H9 (cell line): ENCODE data around the gene ZNF831. TPM values are rescaled to one million over a fixed set of nuclear protein-coding genes. Genes with fewer than 3 reads are reported as not detected.

ENCODE experiments used
- DNase-seq: peaks from one replicate; pipeline ENCODE4 v3.0.0-alpha.2; 2017
- H2AFZ ChIP-seq: one replicate; pipeline ENCODE4 v1.6.1; 2013; ENCODE audit warnings: mild to moderate bottlenecking, low read length, control low read depth, moderate library complexity
- H2AK5ac ChIP-seq: 2 replicates; pipeline ENCODE4 v1.6.1; 2013; ENCODE audit warnings: low read length, control low read depth, mixed read lengths; ENCODE audit not compliant: insufficient read length
- H2BK120ac ChIP-seq: one replicate; pipeline ENCODE4 v1.6.1; 2013; ENCODE audit warnings: low read depth, mild to moderate bottlenecking, low read length, control low read depth, inconsistent platforms; ENCODE audit not compliant: poor library complexity, severe bottlenecking
- H2BK12ac ChIP-seq: 2 replicates; pipeline ENCODE4 v1.6.1; 2013; ENCODE audit warnings: low read length, control low read depth, mixed read lengths, low read depth; ENCODE audit not compliant: insufficient read length
- H2BK15ac ChIP-seq: 2 replicates; pipeline ENCODE4 v1.6.1; 2013; ENCODE audit warnings: low read depth, low read length, control low read depth
- H2BK20ac ChIP-seq: one replicate; pipeline ENCODE4 v1.6.1; 2013; ENCODE audit warnings: low read depth, mild to moderate bottlenecking, low read length, control low read depth, inconsistent platforms; ENCODE audit not compliant: poor library complexity, severe bottlenecking
- H2BK5ac ChIP-seq: 2 replicates; pipeline ENCODE4 v1.6.1; 2013; ENCODE audit warnings: low read length, control low read depth, mixed read lengths; ENCODE audit not compliant: insufficient read length
- H3K14ac ChIP-seq: 2 replicates; pipeline ENCODE4 v1.6.1; 2013; ENCODE audit warnings: low read length, control low read depth; ENCODE audit not compliant: insufficient read depth
- H3K18ac ChIP-seq: 2 replicates; pipeline ENCODE4 v1.6.1; 2013; ENCODE audit warnings: low read depth, mild to moderate bottlenecking, mixed read lengths, low read length, control low read depth; ENCODE audit not compliant: insufficient read length
- H3K23ac ChIP-seq: 2 replicates; pipeline ENCODE4 v1.6.1; 2013; ENCODE audit warnings: low read length, control low read depth, mixed read lengths, low read depth; ENCODE audit not compliant: insufficient read length
- H3K23me2 ChIP-seq: 2 replicates; pipeline ENCODE4 v1.6.1; 2013; ENCODE audit warnings: low read depth, mild to moderate bottlenecking, mixed read lengths, low read length, control low read depth; ENCODE audit not compliant: insufficient read length, poor library complexity, severe bottlenecking
- H3K27ac ChIP-seq: 2 replicates; pipeline ENCODE4 v1.5.1; 2013; ENCODE audit warnings: low read length, control low read depth, mixed read lengths, low read depth; ENCODE audit not compliant: insufficient read length
- H3K27me3 ChIP-seq: 2 replicates; pipeline ENCODE4 v1.6.1; 2013; ENCODE audit warnings: low read length, control low read depth, inconsistent platforms; ENCODE audit not compliant: insufficient read depth
- H3K4ac ChIP-seq: 2 replicates; pipeline ENCODE4 v1.6.1; 2013; ENCODE audit warnings: low read depth, mild to moderate bottlenecking, control low read depth, inconsistent platforms, low read length, moderate library complexity
- H3K4me1 ChIP-seq: 2 replicates; pipeline ENCODE4 v1.6.1; 2013; ENCODE audit warnings: low read length, control low read depth, inconsistent platforms; ENCODE audit not compliant: insufficient read depth
- H3K4me2 ChIP-seq: 2 replicates; pipeline ENCODE4 v1.6.1; 2013; ENCODE audit warnings: low read length, control low read depth, mixed read lengths; ENCODE audit not compliant: insufficient read length, insufficient read depth
- H3K56ac ChIP-seq: 2 replicates; pipeline ENCODE4 v1.6.1; 2013; ENCODE audit warnings: low read depth, mild to moderate bottlenecking, mixed read lengths, low read length, control low read depth; ENCODE audit not compliant: insufficient read length
- H3K79me1 ChIP-seq: 2 replicates; pipeline ENCODE4 v1.6.1; 2013; ENCODE audit warnings: low read depth, mild to moderate bottlenecking, moderate library complexity, low read length, control low read depth, inconsistent platforms; ENCODE audit not compliant: insufficient read depth, poor library complexity, severe bottlenecking
- H3K79me2 ChIP-seq: 2 replicates; pipeline ENCODE4 v1.6.1; 2013; ENCODE audit warnings: low read length, control low read depth, inconsistent platforms; ENCODE audit not compliant: insufficient read depth
- H3K9ac ChIP-seq: 2 replicates; pipeline ENCODE4 v1.6.1; 2013; ENCODE audit warnings: low read length, control low read depth, mixed read lengths; ENCODE audit not compliant: insufficient read length; ENCODE audit errors: extremely low read depth
- H3K9me3 ChIP-seq: one replicate; pipeline ENCODE4 v1.6.1; 2013; ENCODE audit warnings: low read depth, low read length, inconsistent platforms; ENCODE audit not compliant: control insufficient read depth
- H3T11ph ChIP-seq: one replicate; pipeline ENCODE4 v1.6.1; 2013; ENCODE audit warnings: mild to moderate bottlenecking, low read length, control low read depth, inconsistent platforms
- H4K20me1 ChIP-seq: one replicate; pipeline ENCODE4 v1.6.1; 2013; ENCODE audit not compliant: control insufficient read depth, insufficient read length, insufficient read depth
- H4K5ac ChIP-seq: 2 replicates; pipeline ENCODE4 v1.6.1; 2013; ENCODE audit warnings: low read depth, mild to moderate bottlenecking, mixed read lengths, low read length, control low read depth; ENCODE audit not compliant: insufficient read length
- H4K8ac ChIP-seq: replicated peaks from 2 replicates; pipeline ENCODE4 v1.6.1; 2013; ENCODE audit warnings: low read length, control low read depth, mixed read lengths, low read depth; ENCODE audit not compliant: insufficient read length
- H4K91ac ChIP-seq: 2 replicates; pipeline ENCODE4 v1.6.1; 2013; ENCODE audit warnings: low read depth, mild to moderate bottlenecking, moderate library complexity, mixed read lengths, low read length, control low read depth; ENCODE audit not compliant: insufficient read length
- H3K27ac Mint-ChIP-seq, 3 experiments: 2 replicates in 2 of 3; 3 replicates in 1 of 3; pipeline ENCODE4 v1.8.0; 2020 to 2021; ENCODE audit warnings: mixed read lengths in 3 of 3, mild to moderate bottlenecking in 1 of 3, moderate library complexity in 1 of 3
- H3K27me3 Mint-ChIP-seq: 2 replicates; pipeline ENCODE4 v1.8.0; 2021; ENCODE audit warnings: low read depth, mild to moderate bottlenecking, moderate library complexity, mixed read lengths
- H3K36me3 Mint-ChIP-seq, 3 experiments: 2 replicates in 2 of 3; 3 replicates in 1 of 3; pipeline ENCODE4 v1.8.0; 2020 to 2021; ENCODE audit warnings: low read depth in 3 of 3, mixed read lengths in 3 of 3; ENCODE audit not compliant: insufficient read depth in 1 of 3
- H3K4me1 Mint-ChIP-seq, 2 experiments: 2 replicates each; pipeline ENCODE4 v1.8.0; 2020; ENCODE audit warnings: mixed read lengths in 2 of 2
- H3K4me3 Mint-ChIP-seq, 2 experiments: 2 replicates in 1 of 2; 3 replicates in 1 of 2; pipeline ENCODE4 v1.8.0; 2020 to 2021; ENCODE audit warnings: mild to moderate bottlenecking in 2 of 2, mixed read lengths in 2 of 2, moderate library complexity in 1 of 2
- H3K9me3 Mint-ChIP-seq, 2 experiments: 2 replicates in 1 of 2; 3 replicates in 1 of 2; pipeline ENCODE4 v1.8.0; 2020; ENCODE audit warnings: mild to moderate bottlenecking in 2 of 2, mixed read lengths in 2 of 2, moderate library complexity in 1 of 2
- CTCF ChIP-seq: fragments of 200-600 bp; sonication (generic); conservative IDR thresholded peaks from 3 replicates; pipeline ENCODE4 v1.8.0; 2021; ENCODE audit warnings: antibody characterized with exemption, mild to moderate bottlenecking
- WGBS: extraction: QIAGEN DNeasy Blood & Tissue Kit; methylation state at CpG from one replicate; pipeline ENCODE4 v1.1.7; 2013; ENCODE audit warnings: missing lambda C conversion rate, low lambda C conversion rate, mixed read lengths; ENCODE audit not compliant: insufficient read length; ENCODE audit errors: extremely low coverage; 5-methylcytosine and 5-hydroxymethylcytosine counted together
- total RNA-seq: library from RNA; stranded (reverse); gene quantifications from 2 replicates; pipeline ENCODE4 v1.2.1, GENCODE V29; 2021

The ZNF831 gene
- total RNA-seq, 1 experiment from 2014 or later = not detected

DNA sequence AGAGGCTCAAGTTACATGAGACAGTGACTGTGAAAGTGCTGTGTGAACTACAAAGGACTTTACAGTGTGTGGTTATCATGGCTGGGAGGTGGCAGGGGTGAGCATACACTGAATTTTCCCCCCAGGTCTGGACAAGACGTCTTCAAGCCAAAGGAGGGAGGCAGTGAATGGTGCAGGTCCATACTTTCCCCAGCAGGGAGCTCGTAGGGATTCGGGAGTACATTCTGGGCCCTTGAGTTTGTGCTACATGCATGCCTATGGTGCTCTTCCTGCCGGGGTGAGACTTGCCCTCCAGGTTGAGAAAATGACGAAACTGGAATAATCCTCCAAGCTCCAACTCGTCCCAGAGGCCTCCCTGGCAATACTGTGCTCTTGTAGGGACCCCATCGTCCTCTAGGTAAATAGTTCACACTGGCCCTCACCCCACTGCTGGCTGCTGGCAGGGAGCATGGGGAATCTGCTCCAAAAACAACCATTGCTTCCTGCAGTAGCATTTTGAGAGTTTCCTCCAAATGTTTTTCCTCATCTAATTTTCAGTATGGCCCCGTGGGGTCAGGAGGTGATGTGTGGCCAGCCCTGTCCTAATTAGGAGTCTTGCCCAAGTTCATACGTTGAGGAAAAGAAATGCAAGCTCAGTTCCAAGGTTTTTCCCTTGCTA lies 57.6 kb downstream of the ZNF831 start:
- no peak overlapping the region for H4K91ac ChIP-seq
- H3K27ac Mint-ChIP-seq = no peak overlapping the region
- H3K56ac ChIP-seq = no peak overlapping the region
- peaks cover 5% of the 10 kb centered on the region for H3K23me2 ChIP-seq
- no peak overlapping the region for H3K4ac ChIP-seq
- H3K4me1 ChIP-seq = 0 out of 2 replicates have a peak, but pooled peaks cover 4% of the 10 kb centered on the region
- no peak; the same call in 2 of the 3 replicates for TF ChIP-seq CTCF
- H3K27me3 Mint-ChIP-seq = peaks cover 71% of the 10 kb centered on the region
- H2BK12ac ChIP-seq = no peak overlapping the region
- H2BK20ac ChIP-seq = no peak overlapping the region
- peaks cover 1% of the 10 kb centered on the region; the same call in 1 of the 2 replicates for H3K27me3 ChIP-seq
- no peak overlapping the region for H3K23ac ChIP-seq
- H2AFZ ChIP-seq = no peak overlapping the region
- no peak overlapping the region for H3K18ac ChIP-seq
- no peak overlapping the region for H2BK120ac ChIP-seq
- no peaks in the 10 kb centered on the region; a peak in 1 of 7 replicates for H3K36me3 Mint-ChIP-seq
- H2BK5ac ChIP-seq = no peak overlapping the region
- DNase-seq = peak; percentile 45
- H2AK5ac ChIP-seq = no peak overlapping the region
- H3K4me1 Mint-ChIP-seq = peaks cover 38 to 45% of the 10 kb centered on the region in 2 experiments
- no peak overlapping the region for H3T11ph ChIP-seq
- no peak overlapping the region for H3K27ac ChIP-seq
- no CpG with 5 or more reads among the region's 9 CpGs for WGBS
- H3K9ac ChIP-seq = no peak overlapping the region
- no peak overlapping the region for H3K14ac ChIP-seq
- H4K5ac ChIP-seq = no peak overlapping the region
- no peaks in the 10 kb centered on the region for H3K79me1 ChIP-seq
- H3K79me2 ChIP-seq = no peaks in the 10 kb centered on the region
- H4K8ac ChIP-seq = no peak overlapping the region
- no peaks in the 10 kb centered on the region for H4K20me1 ChIP-seq
- peak overlapping the region in 1 of 2 experiments; percentile 33; a peak in 1 of 5 replicates for H3K4me3 Mint-ChIP-seq
- no peak overlapping the region for H3K4me2 ChIP-seq
- H3K9me3 ChIP-seq = no peaks in the 10 kb centered on the region
- H3K9me3 Mint-ChIP-seq = no peaks in the 10 kb centered on the region; a peak in 1 of 5 replicates
- no peak overlapping the region for H2BK15ac ChIP-seq
